ENCODE measurements around the gene RABGEF1.
"Not testable (repeated sequence)": the region's sequence is repeated elsewhere in the genome, so short reads cannot be mapped to it uniquely, and the experiment has no call there.

RABGEF1 gene

DNA sequence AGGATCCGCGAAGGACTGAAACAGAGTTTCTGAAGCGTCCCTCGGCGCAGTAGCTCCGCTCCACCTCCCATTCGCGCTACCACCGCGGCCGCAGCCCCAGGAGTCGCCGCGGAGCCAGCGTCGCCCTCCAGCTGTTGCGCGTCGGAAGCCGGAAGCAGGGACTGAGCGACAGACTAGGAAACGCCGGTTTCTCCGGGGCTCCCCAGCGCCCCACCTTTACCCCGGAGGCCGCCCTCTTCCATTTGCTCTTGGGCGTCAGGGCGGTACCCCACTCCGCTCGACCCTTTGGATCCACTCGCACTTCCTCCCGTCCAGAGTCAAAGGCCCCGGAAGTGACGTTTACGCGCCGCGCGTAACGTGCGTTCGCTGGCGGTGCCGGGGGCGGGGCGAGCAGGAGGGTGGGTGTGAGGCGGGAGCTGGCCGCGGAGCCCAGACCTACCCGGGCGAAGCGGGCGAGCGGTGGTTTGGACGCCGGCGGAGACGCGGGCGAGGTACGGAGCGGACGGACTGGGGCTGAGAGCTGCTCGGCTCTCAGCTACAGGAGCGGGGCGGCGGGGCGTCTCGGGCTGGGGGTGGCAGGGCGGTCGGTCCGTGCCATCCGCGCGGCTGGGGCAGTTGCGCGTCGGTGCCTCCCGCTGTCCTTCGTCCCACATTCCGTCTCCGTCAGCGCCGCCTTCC, at the start of gene RABGEF1:
TSS of gene RABGEF1 (plus strand) at position 432 of the 678 bp plus-strand sequence. CDS start 31,167 bp downstream, outside the sequence.
- DNase-seq: peak; percentile 99

DNA sequence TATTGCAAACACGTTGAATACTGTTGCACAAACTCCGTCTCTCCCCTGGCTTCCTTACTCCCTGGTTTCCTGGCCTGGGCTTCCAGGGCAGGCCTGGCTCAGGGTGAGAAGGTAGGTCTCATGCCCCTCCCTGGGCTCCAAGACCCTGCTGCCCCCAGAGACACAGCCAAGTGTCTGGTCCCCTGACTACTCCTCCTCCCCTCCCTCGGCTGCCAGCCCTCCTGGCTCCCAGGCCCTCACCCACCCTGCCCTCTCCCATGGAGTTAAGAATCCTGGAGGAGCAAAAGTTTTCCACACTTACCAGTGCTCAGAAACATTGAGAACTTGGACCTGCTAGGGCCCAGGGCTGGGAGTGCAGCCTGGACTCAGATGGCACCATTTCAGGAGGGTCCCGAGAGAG, 47.2 kb upstream of the RABGEF1 start:
- DNase-seq: no peak

DNA sequence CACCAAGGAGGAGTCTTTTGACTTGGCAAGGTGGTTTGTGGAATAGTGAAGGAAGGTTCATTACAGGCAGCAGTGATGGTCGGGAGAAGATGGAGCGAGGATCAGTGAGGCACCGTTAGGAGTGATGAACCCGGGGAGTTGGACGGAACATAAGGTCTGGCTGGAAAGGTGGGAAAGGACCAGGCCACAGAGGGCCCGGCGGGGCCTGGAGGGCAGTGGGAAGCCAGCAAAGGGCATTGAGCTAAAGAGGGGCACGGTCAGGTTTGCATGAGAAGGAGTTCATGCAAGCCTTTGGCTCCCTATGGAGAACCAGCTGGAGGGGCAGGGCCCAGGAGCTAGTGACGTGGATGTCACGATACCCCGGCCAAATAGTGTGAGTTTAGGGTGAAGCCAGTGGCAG, 46.2 kb upstream of the RABGEF1 start:
- DNase-seq: no peak

DNA sequence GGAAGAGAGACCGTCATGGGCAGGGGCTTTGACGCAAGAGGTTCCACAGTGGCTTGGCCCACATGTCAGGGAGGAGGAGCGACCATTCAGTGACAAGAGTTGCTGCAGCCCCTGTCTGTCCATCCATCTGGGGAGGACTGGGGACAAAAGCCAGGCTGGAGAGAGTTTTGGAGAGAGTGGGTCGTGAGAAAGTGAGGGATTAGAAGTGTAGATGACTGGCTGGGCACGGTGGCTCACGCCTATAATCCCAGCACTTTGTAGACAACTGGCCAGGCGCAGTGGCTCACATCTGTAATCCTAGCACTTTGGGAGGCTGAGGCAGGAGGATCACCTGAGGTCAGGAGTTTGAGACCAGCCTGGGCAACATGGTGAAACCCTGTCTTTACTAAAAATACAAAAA, 45.1 kb upstream of the RABGEF1 start:
- not testable (repeated sequence) for DNase-seq

DNA sequence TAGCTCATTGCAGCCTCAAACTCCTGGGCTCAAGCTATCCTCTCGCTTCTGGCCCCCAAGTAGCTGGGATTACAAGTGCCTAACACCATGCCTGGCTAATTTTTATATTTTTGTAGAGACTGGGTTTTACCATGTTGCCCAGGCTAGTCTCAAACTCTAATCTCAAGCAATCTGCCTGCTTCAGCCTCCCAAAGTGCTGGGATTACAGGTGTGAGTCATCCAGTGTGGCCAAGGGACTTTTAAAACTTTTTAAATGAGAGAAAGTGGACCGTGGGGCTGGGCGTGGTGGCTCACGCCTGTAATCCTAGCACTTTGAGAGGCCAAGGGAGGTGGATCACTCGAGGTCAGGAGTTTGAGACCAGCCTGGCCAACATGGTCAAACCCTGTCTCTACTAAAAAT, 44.4 kb upstream of the RABGEF1 start:
- DNase-seq: not testable (repeated sequence)

DNA sequence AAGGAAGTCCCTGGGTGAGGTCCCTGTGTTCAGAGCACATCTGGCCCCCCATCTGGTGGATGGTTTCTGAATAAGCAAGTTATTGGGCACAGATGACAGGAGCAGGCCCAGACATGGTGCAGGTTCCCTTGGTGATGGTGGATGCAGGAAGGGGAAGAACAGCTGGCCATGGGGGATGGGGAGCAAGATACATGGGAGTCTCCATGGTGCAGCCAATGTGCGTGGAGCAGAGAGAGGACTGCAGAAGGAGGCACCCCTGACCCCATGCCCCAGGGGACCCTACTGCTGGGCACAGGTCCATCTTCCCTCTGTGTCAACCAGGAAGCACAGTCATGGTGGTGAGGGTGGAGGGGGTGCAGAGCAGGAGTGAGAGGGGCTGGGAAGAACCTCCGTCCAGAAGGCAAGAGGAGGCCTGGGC, 43.8 kb upstream of the RABGEF1 start:
- DNase-seq: no peak

DNA sequence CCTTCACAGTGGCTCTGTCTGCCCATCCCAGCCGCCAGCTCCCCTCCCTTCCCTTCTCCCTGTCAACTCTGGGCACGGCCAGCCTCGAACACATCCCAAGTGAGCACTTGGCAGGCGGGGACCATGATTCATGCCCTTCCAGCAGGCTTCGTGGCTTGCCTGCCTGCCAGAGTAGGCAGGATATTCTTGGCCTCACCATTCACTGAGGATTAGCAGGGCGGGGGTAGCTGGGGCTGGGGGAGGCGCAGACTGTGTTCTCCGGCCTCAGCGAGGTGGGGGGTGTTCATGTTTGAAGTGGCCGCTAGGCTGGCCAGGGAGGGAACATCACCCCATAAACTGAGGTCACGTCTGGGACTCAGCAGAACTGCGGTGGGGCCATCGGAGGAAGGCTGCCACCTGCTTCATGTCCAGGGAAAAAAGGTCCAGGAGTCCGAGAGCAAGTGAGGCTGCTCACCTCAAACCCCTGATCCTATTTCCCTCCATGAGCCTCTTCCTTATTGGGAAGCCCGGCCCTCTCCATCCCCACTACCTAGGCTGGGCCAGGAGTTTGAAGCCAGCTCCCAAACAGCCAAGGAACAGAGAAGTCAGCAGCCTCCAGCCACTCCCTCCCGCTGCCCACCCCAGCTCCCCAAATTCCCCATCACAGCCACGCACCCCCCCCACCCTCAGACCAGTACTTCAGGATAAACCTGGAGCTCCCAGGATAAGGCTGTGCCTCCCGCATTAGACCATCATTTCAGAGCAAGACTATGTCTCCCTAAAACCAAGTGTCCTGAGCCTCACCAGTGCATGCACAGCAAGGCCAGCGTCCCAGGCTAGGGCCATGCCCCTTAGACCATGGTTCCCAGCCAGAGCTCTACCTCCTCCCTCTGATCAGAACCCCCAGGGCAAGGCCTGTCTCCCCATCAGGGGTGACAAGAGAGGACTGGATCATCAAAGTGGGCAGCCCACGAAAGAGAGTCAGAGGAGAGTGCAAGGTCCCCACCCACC, 42.8 kb upstream of the RABGEF1 start:
- DNase-seq: no peak

DNA sequence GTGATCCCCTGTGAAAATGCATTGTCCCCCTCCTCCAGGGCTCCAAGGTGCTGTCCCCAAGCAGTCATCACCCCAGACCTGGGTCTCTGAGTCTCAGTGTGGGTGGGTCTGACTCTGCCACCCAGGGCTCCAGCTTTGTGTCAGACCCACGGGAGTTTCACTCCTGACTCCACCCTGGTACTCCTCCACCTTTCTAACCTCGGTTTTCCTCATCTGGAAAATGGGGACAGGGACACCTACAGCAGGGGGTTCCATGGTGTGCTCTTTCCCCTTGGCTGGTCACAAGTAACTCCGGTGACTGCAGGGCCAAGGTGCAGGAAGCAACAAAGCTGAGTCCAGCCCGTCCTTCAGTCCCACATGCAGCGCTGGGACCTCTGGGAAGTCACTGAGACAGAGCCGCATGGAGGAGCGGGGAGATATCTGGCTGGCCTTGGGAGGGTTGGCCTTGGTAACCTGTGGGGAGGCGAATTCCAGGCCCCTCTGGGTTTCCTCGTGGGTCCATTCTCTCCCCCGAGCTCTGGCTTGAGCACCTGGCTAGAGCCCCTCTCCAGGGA, 41.8 kb upstream of the RABGEF1 start:
- no peak for DNase-seq

DNA sequence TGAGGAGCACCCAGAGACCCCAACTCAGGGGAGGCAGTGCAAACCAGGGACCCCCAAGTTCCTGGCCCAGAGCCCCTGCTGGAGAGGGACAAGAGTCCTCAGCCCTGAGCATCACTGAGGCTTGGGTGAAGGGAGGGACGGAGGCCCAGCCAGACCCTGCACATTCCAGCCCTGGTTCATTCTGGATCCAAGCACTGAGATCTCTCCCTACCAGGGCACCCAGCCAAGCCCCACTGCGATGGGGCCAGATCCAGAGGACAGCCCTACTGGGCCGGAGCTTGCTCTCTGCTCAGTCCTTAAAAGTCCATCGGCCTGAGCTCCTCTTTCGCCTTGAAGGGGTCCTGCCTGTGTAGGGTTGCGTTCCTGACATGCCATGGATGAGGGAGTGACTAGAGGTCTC, 40.5 kb upstream of the RABGEF1 start:
- DNase-seq: no peak

DNA sequence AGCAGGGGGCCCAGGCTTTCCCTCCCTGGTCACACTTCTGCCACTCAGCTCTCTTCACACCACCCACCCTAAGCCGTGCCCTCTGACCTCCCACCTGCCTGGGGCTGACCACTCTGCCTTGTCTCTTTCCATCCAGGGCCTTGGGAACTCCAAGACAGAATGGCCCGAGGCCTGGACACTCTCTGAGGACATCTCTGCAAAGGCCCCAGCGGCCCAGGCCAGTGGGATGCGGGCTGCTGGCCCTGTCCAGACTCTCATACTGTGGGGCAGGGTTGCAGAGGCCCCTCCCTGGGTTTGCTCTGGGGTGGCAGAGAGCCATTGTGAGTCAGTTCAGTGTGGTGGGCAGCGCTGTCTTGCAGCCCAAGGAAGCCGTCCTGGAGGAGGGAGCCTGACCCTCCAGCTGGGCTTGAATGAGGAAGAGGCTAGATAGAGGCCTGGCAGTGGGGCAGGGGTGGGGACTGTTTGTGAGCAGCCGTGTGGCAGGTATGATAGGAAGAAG, 39.9 kb upstream of the RABGEF1 start:
- no peak for DNase-seq

DNA sequence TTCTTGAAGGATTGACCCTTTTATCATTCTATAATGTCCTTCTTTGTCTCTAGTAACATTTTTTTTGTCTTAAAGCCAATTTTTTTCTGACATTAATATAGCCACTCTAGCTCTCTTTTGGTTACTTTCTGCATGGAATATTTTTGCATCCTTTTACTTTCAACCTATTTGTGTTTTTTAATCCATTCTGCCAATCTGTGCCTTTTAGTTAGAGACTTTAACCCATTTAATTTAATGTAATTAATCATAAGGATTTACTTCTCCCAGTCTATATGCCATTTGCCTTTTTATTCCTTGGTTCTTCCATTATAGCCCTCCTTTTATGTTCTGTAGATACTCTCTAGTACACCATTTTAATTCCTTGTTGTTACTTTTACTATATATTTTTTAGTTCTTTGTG, 32.7 kb upstream of the RABGEF1 start:
- DNase-seq: no peak

DNA sequence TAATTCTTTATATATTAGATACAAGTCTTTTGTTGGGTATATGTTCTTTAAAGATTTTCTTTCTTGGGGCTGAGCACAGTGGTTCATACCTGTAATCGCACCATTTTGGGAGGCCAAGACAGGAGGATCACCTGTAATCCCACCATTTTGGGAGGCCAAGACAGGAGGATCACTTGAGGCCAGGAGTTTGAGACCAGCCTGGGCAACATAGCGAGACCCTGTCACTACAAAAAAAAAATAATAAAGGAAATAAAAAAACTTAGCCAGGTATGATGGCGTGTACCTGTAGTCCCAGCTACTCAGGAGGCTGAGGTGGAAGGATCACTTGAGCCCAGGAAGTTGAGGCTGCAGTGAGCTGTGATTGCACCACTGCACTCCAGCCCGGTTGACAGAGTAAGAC, 29.8 kb upstream of the RABGEF1 start:
- DNase-seq: not testable (repeated sequence)

DNA sequence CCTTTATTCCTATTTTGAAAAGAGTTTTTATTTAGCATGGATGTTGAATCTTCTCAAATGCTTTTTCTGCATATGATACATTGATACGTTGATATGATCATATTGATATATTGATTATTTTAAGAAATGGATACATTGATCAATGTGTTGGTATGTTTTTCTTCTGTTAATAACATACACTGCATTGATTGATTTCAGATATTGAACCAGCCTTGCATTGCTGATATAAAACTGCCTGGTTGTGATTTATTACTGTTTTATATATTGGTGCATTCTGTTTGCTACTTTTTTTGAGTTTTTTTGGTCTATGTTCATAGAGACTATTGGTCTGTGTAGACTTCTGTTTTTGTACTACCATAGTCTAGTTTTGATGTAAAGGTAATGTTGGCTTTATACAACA, 26.8 kb upstream of the RABGEF1 start:
- no peak for DNase-seq

DNA sequence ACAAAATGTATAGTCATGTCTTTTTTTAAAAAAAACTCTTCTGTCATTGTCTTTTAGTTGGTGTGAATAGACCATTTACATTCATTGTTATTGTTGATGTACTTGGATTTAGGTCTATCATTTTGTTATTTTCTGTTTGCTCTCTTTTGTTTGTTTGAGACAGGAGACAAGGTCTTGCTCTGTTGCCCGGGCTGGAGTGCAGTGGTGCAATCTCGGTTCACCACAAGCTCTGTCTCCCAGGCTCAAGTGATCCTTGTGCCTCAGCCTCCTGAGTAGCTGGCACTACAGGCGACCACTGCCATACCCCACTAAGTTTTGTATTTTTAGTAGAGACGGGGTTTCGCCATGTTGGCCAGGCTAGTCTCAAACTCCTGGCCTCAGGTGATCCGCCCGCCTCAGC, 23.9 kb upstream of the RABGEF1 start:
- DNase-seq: not testable (repeated sequence)

DNA sequence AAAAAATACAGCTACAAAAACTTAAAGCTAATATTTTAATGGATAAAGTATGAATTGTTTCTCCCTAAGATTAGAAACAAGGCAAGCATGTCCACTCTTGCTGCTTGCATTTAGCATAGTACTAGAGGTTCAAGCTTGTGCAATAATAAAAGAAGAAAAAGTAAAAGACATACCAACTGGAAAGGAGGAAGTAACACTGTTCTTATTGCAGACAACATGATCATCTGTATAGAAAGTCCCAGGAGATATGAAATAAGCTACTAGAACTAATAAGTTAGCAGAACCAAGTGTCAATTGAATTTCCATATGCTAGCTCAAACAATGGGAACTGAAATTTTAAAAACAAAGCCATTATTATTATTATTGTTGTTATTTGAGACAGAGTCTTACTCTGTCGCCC, 20.0 kb upstream of the RABGEF1 start:
- peak; percentile 75 for DNase-seq

DNA sequence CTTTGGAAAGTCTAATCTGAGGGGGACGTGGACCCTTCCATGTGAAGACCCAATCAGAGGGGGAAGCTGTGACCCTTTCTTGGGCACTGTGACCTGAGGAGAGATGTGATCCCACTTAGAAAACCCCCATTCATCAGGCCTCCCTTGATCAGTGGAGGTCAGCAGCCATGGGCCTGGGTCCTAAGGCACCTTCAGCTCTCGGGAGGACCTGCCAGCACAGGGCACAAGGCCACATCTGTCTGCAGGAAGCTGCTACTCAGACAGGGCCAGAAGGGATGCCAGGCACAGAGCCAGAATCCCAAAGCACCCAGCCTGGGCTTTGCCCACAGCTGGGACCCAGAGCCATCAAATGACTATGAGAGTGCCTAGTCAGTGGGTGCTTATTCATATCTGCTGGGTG, 14.7 kb upstream of the RABGEF1 start:
- DNase-seq: no peak

DNA sequence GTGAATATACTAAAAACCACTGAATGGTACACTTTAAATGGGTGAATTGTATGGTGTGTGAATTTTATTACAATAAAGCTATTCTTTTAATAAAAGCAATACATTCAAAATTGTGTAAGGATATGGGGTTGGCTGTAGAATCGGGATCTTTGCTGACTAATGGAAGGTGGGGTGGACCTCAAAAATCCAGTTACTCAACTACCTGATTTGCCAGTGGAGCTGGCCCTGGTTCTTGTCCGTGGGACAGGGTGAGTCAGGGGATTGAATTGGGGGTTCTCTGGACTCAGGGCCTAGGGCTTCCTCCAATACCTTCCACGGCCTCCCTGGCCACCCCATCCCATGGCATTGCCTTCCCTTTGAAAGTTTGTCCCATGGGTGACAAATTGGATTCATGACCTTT, 13.5 kb upstream of the RABGEF1 start:
- no peak for DNase-seq

DNA sequence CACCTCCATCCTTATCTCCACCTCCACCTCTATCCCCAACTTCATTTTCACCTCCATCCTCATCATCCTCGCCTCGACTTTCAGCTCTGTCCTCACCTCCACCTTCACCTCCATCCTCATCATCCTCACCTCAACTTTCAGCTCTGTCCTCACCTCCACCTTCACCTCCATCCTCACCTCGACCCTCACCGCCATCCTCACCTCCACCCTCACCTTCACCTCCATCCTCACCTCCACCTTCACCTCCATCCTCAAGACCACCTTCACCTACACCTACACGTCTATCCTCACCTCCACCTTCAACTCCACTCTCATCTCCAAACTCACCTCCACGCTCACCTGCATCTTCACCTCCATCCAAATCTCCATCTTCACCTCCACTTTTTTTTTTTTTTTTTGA, 12.0 kb upstream of the RABGEF1 start:
- DNase-seq: no peak

DNA sequence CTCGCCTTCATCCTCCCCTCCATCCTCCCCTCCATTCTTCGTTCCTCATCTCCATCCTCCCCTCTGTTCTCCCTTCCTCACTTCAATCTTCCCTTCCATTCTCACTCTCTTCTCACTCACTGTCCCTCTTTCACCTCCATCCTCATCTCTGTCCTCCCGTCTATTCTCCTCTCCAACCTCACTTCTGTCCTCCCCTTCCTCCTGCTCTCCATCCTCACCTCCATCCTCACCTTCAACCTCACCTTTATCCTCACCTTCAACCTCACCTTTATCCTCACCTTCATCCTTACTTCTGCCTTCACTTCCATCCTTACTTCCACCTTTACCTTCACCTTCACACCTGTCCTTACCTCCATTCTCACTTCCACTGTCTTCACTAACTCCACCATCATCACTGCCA, 11.3 kb upstream of the RABGEF1 start:
- no peak for DNase-seq

DNA sequence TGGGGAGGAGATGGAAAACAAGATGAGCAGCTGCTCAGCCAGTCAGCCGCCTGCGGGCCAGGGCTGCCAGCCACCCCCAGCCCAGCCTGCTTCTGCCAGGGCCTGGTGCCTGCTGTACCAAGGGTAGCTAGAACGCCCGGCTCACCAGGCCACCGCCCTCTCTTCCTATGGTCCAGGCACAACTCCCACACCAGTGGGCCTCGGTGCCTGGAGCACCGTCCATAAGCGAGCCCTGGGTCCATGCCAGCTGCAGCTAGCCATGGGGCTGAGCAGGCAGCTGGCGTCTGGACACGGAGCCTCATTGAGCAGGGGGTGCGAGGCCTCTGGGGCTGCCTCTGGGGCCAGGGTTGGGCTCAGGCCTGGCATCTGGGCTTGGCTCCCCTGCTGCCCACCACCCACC, 8.5 kb upstream of the RABGEF1 start:
- no peak for DNase-seq

DNA sequence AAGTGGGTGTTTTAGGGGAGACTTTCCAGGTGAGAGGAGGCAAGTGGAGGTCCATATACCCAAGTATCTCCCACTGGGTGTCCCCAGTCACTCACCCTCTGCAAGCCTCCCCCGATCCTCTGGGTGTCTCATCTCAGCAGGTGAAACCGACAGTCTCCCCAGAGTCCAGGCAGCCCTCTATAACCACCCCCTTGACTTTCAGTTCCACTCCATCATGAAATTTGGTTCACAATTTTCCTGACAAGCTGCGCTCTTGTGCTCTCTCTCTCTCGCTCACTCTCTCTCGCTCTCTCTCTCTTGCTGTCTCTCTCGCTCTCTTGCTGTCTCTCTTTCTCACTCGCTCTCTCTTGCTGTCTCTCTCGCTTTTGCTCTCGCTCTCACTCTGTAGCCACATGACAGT, 8.1 kb upstream of the RABGEF1 start:
- no peak for DNase-seq

DNA sequence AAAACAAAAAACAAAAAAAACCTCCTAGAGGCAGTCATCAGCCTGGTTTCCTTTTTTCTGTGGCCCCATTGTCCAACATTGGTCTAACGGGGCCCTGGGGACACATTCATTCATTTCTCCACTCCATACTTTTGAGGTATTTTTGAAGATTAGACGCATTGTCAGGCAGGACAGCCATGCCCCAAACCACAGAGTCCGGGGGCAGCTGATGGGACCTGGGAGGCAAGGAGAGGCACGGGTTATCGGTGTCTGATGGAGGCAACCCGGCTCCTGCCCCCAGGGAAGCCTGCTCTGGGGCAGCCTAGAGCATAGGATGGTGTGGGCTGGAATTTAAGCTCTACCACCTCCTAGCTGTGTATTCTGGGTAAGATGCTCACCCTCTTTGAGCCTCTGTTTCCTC, 6.5 kb upstream of the RABGEF1 start:
- no peak for DNase-seq

DNA sequence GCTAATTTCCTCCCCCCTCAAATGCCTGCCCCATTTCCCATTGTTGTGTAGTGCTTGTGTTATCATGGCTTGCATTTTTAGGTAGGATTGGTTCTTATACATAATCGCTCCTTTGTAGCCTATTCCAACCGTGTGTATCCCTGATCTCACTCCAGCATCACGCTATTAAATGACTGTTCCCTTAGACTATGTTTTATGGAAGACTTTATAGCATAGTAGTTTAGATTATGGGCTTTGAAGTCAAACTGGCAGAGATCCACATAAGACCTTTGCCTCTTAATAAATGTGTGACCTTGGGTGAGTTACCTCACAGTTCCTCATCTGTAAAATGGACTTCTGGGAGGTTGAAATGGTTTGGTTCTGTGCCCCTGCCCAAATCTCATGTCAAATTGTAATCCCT, 5.4 kb upstream of the RABGEF1 start:
- DNase-seq: no peak

DNA sequence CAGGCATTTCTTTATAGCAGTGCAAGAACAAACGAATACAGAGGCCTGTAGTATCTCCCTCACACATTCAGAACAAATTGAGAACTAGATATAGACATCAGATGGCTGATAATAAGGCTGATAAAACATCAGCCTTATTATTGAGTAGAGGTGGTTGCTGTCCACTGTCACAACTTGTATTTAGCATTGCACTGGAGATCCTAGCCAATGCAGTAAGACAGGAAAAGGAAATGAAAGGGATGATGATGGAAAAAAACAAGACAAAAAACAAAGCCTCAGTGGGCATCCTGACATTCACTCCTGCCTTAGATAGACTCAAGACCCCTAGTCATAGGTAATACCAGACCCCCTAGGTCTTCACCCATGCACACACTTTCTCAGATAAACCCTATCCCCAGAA, 4.7 kb upstream of the RABGEF1 start:
- no peak for DNase-seq
